HG03432 (cell line): ENCODE measurements around the gene LRRC40.

Source experiments
- ATAC-seq: cut with Tn5 transposase; IDR thresholded peaks from one replicate; pipeline ENCODE4 v1.9.1; 2021; ENCODE audit warnings: mild to moderate bottlenecking, moderate library complexity; ENCODE audit not compliant: unreplicated experiment

Gene LRRC40

GRCh38 chr1:70134148-70134547, 71.2 kb downstream of the LRRC40 start:
- no peak for ATAC-seq

- ATAC-seq = no peak
These were observed 88.3 kb downstream of the LRRC40 start for GRCh38 chr1:70117046-70117445.

GRCh38 chr1:70115315-70115714, 90.1 kb downstream of the LRRC40 start:
- ATAC-seq = no peak

GRCh38 chr1:70112838-70113237, 92.5 kb downstream of the LRRC40 start:
- no peak for ATAC-seq

- ATAC-seq = no peak
These were observed 96.1 kb downstream of the LRRC40 start for GRCh38 chr1:70109241-70109640.

GRCh38 chr1:70103770-70104169, 101.6 kb downstream of the LRRC40 start:
- no peak for ATAC-seq

- no peak for ATAC-seq
These were observed 103.6 kb downstream of the LRRC40 start for GRCh38 chr1:70101774-70102173.

- ATAC-seq = no peak
These were observed 104.1 kb downstream of the LRRC40 start for GRCh38 chr1:70101231-70101630.
